ENCODE results near the gene REEP2.

DNA sequence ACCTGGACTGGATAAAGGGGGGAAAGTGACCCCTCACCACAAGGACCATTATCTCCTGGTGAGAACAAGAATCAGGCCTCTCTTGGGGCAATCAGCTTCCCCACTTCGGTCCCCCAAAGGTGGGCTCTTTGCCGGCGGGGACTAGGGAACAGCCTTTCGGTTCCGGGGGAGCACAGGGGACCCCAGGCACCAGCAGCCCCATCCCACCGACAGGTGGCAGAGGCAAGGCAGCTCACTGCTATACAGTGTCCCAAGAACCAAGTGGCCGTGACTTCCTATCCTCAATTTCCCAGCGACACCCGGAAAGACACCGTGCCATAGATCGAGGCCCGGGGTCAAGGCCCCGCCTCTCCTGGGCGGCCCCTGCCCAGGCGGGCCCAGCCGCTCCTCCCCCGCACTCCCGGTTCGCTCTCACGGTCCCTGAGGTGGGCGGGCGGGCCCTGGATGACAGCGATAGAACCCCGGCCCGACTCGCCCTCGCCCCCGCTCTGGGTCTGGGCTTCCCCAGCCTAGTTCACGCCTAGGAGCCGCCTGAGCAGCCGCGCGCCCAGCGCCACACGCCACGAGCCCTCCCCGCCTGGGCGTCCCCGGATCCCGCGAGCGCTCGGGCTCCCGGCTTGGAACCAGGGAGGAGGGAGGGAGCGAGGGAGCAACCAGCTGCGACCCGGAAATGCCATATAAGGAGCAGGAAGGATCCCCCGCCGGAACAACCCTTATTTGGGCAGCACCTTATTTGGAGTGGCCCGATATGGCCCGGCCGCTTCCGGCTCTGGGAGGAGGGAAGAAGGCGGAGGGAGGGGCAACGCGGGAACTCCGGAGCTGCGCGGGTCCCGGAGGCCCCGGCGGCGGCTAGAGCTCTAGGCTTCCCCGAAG, 25.8 kb downstream of the REEP2 start:
- TF ChIP-seq, protein P1, sequence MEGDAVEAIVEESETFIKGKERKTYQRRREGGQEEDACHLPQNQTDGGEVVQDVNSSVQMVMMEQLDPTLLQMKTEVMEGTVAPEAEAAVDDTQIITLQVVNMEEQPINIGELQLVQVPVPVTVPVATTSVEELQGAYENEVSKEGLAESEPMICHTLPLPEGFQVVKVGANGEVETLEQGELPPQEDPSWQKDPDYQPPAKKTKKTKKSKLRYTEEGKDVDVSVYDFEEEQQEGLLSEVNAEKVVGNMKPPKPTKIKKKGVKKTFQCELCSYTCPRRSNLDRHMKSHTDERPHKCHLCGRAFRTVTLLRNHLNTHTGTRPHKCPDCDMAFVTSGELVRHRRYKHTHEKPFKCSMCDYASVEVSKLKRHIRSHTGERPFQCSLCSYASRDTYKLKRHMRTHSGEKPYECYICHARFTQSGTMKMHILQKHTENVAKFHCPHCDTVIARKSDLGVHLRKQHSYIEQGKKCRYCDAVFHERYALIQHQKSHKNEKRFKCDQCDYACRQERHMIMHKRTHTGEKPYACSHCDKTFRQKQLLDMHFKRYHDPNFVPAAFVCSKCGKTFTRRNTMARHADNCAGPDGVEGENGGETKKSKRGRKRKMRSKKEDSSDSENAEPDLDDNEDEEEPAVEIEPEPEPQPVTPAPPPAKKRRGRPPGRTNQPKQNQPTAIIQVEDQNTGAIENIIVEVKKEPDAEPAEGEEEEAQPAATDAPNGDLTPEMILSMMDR (conservative IDR thresholded peaks at IDR 0.05) = peak; percentile 88
- TF ChIP-seq ZFX (IDR thresholded peaks at IDR 0.05) = no peak; the same call in 1 of the 2 replicates
